Glomerular endothelial cell (primary cell): ENCODE data around the gene TPST1. TPM values are rescaled to one million over a fixed set of nuclear protein-coding genes. Genes with fewer than 3 reads are reported as not detected.

Experiments
- DNase-seq: peaks from one replicate; pipeline ENCODE4 v3.0.0-alpha.2; 2011; ENCODE audit warnings: low read depth, low spot score; ENCODE audit errors: extremely low read depth
- total RNA-seq: library from RNA; depleted of rRNA; stranded (reverse); fragments of >200 nt; gene quantifications from 2 replicates; pipeline ENCODE4 v1.2.3, GENCODE V29; 2015

TPST1 gene
- total RNA-seq, 1 donor from 2014 or later, result 20.7 TPM

- DNase-seq, result no peak
Measured at GRCh38 chr7:66237906-66238772, 33.0 kb downstream of the TPST1 start.

- no peak for DNase-seq
Measured at GRCh38 chr7:66238773-66239466, 33.8 kb downstream of the TPST1 start.

- no peak for DNase-seq
Measured at GRCh38 chr7:66239467-66239856, 34.3 kb downstream of the TPST1 start.

GRCh38 chr7:66245008-66245407, 39.9 kb downstream of the TPST1 start:
- no peak for DNase-seq

- no peak for DNase-seq
Measured at GRCh38 chr7:66246554-66247171, 41.5 kb downstream of the TPST1 start.

- DNase-seq, result no peak
Measured at GRCh38 chr7:66247380-66248078, 42.4 kb downstream of the TPST1 start.

GRCh38 chr7:66250711-66251110, 45.6 kb downstream of the TPST1 start:
- DNase-seq, result peak; percentile 36

GRCh38 chr7:66255534-66256100, 50.5 kb downstream of the TPST1 start:
- DNase-seq, result no peak

GRCh38 chr7:66256281-66256680, 51.1 kb downstream of the TPST1 start:
- no peak for DNase-seq

GRCh38 chr7:66257481-66257880, 52.3 kb downstream of the TPST1 start:
- no peak for DNase-seq

GRCh38 chr7:66258409-66258808, 53.3 kb downstream of the TPST1 start:
- DNase-seq, result no peak

GRCh38 chr7:66261941-66262340, 56.8 kb downstream of the TPST1 start:
- DNase-seq, result no peak

- DNase-seq, result no peak
Measured at GRCh38 chr7:66263936-66264335, 58.8 kb downstream of the TPST1 start.

GRCh38 chr7:66265566-66265965, 60.4 kb downstream of the TPST1 start:
- DNase-seq, result no peak

GRCh38 chr7:66267249-66267648, 62.1 kb downstream of the TPST1 start:
- DNase-seq, result no peak

- DNase-seq, result no peak
Measured at GRCh38 chr7:66269978-66270377, 64.8 kb downstream of the TPST1 start.

GRCh38 chr7:66272321-66272720, 67.2 kb downstream of the TPST1 start:
- no peak for DNase-seq

- no peak for DNase-seq
Measured at GRCh38 chr7:66276363-66276762, 71.2 kb downstream of the TPST1 start.

- no peak for DNase-seq
Measured at GRCh38 chr7:66277492-66277891, 72.4 kb downstream of the TPST1 start.

GRCh38 chr7:66279912-66280311, 74.8 kb downstream of the TPST1 start:
- DNase-seq, result no peak
